ENCODE results near the gene TARBP2.

TARBP2 gene

DNA sequence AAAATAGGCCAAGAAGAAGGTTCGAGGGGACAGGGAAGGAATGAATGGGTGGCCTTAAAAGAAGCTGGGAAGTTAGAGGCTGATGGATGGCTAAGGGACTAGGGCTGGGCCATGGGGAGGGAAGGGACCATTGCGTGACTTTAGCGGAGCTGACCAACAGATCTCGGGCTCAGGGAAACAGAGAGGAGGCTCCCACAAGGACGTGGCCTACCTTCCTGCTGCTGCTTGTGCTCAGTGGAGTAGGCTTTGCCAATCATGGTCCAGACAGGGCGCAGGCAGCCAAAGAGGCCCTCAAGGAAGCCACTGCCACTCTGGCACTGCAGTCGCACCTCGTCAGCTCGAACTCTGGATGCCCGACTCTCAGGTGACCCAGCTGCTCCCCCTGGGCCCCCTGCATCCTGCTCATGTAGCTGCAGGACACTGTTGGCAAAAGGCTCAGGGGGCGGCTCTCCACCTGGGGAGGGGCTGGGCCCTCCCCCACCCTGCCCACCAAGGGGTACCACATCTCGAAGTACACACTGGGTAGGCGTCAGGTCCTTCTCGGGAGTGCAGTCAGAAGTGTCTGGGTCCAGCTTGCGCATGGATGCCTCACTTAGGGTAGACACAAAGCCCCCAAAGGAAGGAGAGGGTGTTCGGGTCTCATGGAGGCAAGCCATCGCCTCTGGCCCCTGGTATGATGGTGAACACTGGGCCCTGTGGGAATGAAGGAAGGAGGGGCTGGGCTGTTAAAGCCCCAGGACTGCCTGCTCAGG lies 14.2 kb upstream of the TARBP2 start:
- H3K9me3 ChIP-seq (ENCODE audit: control insufficient read depth, low read length): no peaks in the 10 kb centered on the region
- no peak overlapping the region for H3K27ac ChIP-seq

DNA sequence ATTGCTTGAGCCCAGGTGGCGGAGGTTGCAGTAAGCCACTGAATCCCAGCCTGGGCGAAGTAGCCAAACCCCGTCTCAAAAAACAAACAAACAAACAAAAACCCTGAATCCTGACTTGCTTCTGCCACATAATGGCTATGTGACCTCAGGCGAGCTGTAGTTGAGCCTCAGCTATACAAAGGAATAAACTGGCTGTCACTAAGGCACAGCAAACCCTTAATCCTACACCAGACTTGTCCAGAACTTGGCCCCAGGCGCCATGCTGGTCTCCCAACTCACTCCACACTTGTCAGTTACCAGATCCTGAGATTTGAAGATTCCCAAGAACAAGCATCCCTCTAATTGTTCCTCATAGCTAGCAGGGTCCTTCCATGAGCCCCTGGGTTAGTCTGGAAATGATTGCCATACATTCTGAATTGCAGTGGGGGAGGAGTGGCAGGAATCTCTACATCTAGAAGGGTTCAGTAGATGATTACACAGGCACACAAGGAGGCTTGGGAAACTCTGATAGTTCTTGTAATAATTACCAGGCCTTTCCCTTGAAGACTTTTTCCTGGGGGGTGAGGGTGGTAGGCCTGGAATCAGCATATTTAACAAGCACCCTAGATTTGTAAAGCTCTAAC lies 11.7 kb upstream of the TARBP2 start:
- no peak overlapping the region for H3K9ac ChIP-seq
- H3K27me3 ChIP-seq (ENCODE audit: control insufficient read depth, insufficient read depth, low read length): no peaks in the 10 kb centered on the region
- H3K4me3 ChIP-seq (ENCODE audit: low read depth, low read length): no peak overlapping the region
- no peaks in the 10 kb centered on the region for H3K9me3 ChIP-seq (ENCODE audit: control insufficient read depth, low read length)
- peaks cover 8% of the 10 kb centered on the region for H3K4me1 ChIP-seq
- H3K4me2 ChIP-seq (ENCODE audit: low read length): no peak overlapping the region
- no peak overlapping the region for H2AFZ ChIP-seq
- H3K27ac ChIP-seq: no peak overlapping the region
- TF ChIP-seq, protein P1, sequence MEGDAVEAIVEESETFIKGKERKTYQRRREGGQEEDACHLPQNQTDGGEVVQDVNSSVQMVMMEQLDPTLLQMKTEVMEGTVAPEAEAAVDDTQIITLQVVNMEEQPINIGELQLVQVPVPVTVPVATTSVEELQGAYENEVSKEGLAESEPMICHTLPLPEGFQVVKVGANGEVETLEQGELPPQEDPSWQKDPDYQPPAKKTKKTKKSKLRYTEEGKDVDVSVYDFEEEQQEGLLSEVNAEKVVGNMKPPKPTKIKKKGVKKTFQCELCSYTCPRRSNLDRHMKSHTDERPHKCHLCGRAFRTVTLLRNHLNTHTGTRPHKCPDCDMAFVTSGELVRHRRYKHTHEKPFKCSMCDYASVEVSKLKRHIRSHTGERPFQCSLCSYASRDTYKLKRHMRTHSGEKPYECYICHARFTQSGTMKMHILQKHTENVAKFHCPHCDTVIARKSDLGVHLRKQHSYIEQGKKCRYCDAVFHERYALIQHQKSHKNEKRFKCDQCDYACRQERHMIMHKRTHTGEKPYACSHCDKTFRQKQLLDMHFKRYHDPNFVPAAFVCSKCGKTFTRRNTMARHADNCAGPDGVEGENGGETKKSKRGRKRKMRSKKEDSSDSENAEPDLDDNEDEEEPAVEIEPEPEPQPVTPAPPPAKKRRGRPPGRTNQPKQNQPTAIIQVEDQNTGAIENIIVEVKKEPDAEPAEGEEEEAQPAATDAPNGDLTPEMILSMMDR (IDR thresholded peaks at IDR 0.05): no peak
- H3K79me2 ChIP-seq: no peaks in the 10 kb centered on the region
- H3K36me3 ChIP-seq (ENCODE audit: control insufficient read depth, insufficient read depth, low read length): no peaks in the 10 kb centered on the region

More for the DNA sequence above, 14.2 kb upstream of the TARBP2 start:
- no peaks in the 10 kb centered on the region for H3K79me2 ChIP-seq
- no peak overlapping the region for H3K9ac ChIP-seq
- H3K27me3 ChIP-seq (ENCODE audit: control insufficient read depth, insufficient read depth, low read length): no peaks in the 10 kb centered on the region
- no peak overlapping the region for H3K4me2 ChIP-seq (ENCODE audit: low read length)
- H3K4me3 ChIP-seq (ENCODE audit: low read depth, low read length): no peak overlapping the region
- TF ChIP-seq, protein P1 (IDR thresholded peaks at IDR 0.05): no peak
- H3K36me3 ChIP-seq (ENCODE audit: control insufficient read depth, insufficient read depth, low read length): no peaks in the 10 kb centered on the region
- H2AFZ ChIP-seq: no peak overlapping the region
- H3K4me1 ChIP-seq: no peaks in the 10 kb centered on the region

DNA sequence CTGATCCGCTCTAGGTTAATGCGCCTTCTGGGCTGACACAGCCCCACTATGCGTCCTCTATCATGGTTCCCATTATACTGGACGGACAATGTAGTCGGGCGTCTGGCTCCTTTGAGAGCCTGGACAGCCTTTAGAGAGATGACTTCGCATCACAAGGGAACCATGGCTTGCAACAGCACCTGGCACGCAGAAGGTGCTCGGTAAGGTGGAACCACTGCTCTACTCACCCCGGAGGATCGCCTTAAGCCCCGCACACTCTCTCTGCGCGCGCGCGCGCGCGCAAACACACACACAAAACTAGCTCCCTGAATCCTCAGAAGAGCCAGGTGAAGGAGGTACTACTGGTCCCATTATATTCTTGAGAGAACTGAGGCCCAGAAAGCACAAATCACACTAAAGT lies 8.9 kb upstream of the TARBP2 start:
- no peak overlapping the region for H3K9ac ChIP-seq
- H3K27ac ChIP-seq: peak overlapping the region; percentile 61

DNA sequence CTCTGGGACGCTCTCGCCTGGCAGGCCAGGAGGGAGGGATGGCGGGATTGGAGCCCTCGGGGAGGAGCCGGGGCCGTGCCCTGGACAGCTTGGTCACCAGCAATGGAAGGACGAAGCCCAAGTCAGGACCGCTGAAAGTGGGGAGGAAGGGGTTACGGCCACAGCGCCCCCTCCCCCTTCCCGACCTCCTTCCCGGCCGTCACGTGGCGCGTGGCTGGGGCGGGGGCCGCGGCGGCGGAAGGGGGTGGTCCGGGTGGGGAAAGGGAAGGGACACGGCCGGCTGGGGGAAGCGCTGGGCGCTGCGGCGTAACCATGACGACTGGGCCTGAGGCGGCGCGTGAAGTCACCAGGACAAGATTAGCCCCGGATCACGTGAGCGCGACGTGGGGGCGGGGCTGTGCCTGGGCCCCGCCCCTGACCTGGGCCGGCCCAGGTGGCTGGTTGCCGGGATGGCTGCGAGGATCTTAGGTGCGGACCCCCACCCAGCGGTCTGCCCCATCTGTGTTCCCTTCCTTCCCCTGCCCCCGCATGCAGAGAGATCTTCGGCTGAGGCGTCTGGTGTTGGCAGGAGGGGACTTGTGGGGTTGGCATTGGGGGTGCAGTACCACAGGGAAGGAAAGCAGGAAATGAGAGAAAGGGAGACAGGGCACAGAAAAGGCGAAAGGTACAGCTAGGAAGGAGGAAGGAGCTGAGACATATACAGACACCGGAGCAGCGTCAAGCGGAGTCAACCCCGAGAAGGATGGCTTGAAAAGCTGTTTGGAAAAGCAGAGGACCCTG lies 8.1 kb upstream of the TARBP2 start:
- peaks cover 25% of the 10 kb centered on the region for H3K4me1 ChIP-seq
- H3K9me3 ChIP-seq (ENCODE audit: control insufficient read depth, low read length): no peaks in the 10 kb centered on the region
- peak overlapping the region; percentile 71 for H3K4me3 ChIP-seq (ENCODE audit: low read depth, low read length)
- H3K27ac ChIP-seq: peak overlapping the region; percentile 61
- no peaks in the 10 kb centered on the region for H3K79me2 ChIP-seq
- peak overlapping the region; percentile 95 for H3K4me2 ChIP-seq (ENCODE audit: low read length)
- TF ChIP-seq, protein P1 (IDR thresholded peaks at IDR 0.05): no peak
- no peaks in the 10 kb centered on the region for H3K27me3 ChIP-seq (ENCODE audit: control insufficient read depth, insufficient read depth, low read length)
- no peak overlapping the region for H3K9ac ChIP-seq
- peak overlapping the region; percentile 82 for H2AFZ ChIP-seq
- no peaks in the 10 kb centered on the region for H3K36me3 ChIP-seq (ENCODE audit: control insufficient read depth, insufficient read depth, low read length)

More for the DNA sequence above, 8.9 kb upstream of the TARBP2 start:
- peaks cover 25% of the 10 kb centered on the region for H3K4me1 ChIP-seq
- no peaks in the 10 kb centered on the region for H3K36me3 ChIP-seq (ENCODE audit: control insufficient read depth, insufficient read depth, low read length)
- H3K4me3 ChIP-seq (ENCODE audit: low read depth, low read length): peak overlapping the region; percentile 71
- peak overlapping the region; percentile 95 for H3K4me2 ChIP-seq (ENCODE audit: low read length)
- H3K9me3 ChIP-seq (ENCODE audit: control insufficient read depth, low read length): no peaks in the 10 kb centered on the region
- TF ChIP-seq, protein P1 (IDR thresholded peaks at IDR 0.05): no peak
- no peaks in the 10 kb centered on the region for H3K79me2 ChIP-seq
- peak overlapping the region; percentile 82 for H2AFZ ChIP-seq
- H3K27me3 ChIP-seq (ENCODE audit: control insufficient read depth, insufficient read depth, low read length): no peaks in the 10 kb centered on the region
